ENCODE measurements around the gene TAF5L. TPM values are rescaled to one million over a fixed set of nuclear protein-coding genes. Genes with fewer than 3 reads are reported as not detected.

The TAF5L gene
- total and polyA plus RNA-seq, 2 of the 13 experiments (the other 11 are each of a cell fraction or from before 2014, with no cell fraction given): 10.8 to 18.2 TPM

GRCh38 chr1:229625071-229625914 is 629 bp downstream of the TAF5L start (continued):
- TF ChIP-seq PRPF4 (IDR thresholded peaks at IDR 0.05; ENCODE audit: low read depth, low read length, poor library complexity, severe bottlenecking) (no peak), ZBTB8A (CRISPR knock-in tag; IDR thresholded peaks at IDR 0.05; ENCODE audit: borderline replicate concordance, low read depth) (no peak), YEATS2 (CRISPR knock-in tag; IDR thresholded peaks at IDR 0.05; ENCODE audit: borderline replicate concordance) (no peak; the same call in 1 of the 2 replicates), ZNF317 (CRISPR knock-in tag; IDR thresholded peaks at IDR 0.05) (no peak), ELF3 (CRISPR knock-in tag; IDR thresholded peaks at IDR 0.05) (no peak), ZBTB14 (CRISPR knock-in tag; IDR thresholded peaks at IDR 0.05) (peak; percentile 59), POLR2AphosphoS5 (IDR thresholded peaks at IDR 0.05; ENCODE audit: low read depth, low read length) (no peak), GABPB1 (CRISPR knock-in tag; IDR thresholded peaks at IDR 0.05) (peak; percentile 36; the same call in 1 of the 2 replicates), ETV6 (CRISPR knock-in tag; conservative IDR thresholded peaks at IDR 0.05) (no peak), SP4 (CRISPR knock-in tag; IDR thresholded peaks at IDR 0.05) (no peak), SMAD9 (CRISPR knock-in tag; IDR thresholded peaks at IDR 0.05) (no peak), FOSL2 (CRISPR knock-in tag; IDR thresholded peaks at IDR 0.05) (no peak), ZZZ3 (CRISPR knock-in tag; IDR thresholded peaks at IDR 0.05; ENCODE audit: borderline replicate concordance) (no peak), RXRA (CRISPR knock-in tag; IDR thresholded peaks at IDR 0.05) (peak; percentile 45; the same call in 1 of the 2 replicates), ZSCAN25 (CRISPR knock-in tag; IDR thresholded peaks at IDR 0.05) (peak; percentile 96), MYPOP (CRISPR knock-in tag; IDR thresholded peaks at IDR 0.05) (0 out of 2 replicates have a peak, but pooled peaks have one; percentile 31)
- TF ChIP-seq, protein P1, sequence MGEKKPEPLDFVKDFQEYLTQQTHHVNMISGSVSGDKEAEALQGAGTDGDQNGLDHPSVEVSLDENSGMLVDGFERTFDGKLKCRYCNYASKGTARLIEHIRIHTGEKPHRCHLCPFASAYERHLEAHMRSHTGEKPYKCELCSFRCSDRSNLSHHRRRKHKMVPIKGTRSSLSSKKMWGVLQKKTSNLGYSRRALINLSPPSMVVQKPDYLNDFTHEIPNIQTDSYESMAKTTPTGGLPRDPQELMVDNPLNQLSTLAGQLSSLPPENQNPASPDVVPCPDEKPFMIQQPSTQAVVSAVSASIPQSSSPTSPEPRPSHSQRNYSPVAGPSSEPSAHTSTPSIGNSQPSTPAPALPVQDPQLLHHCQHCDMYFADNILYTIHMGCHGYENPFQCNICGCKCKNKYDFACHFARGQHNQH (CRISPR knock-in tag; IDR thresholded peaks at IDR 0.05): peak; percentile 19; the same call in 1 of the 2 replicates
- TF ChIP-seq, protein P2, sequence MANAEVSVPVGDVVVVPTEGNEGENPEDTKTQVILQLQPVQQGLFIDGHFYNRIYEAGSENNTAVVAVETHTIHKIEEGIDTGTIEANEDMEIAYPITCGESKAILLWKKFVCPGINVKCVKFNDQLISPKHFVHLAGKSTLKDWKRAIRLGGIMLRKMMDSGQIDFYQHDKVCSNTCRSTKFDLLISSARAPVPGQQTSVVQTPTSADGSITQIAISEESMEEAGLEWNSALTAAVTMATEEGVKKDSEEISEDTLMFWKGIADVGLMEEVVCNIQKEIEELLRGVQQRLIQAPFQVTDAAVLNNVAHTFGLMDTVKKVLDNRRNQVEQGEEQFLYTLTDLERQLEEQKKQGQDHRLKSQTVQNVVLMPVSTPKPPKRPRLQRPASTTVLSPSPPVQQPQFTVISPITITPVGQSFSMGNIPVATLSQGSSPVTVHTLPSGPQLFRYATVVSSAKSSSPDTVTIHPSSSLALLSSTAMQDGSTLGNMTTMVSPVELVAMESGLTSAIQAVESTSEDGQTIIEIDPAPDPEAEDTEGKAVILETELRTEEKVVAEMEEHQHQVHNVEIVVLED (CRISPR knock-in tag; IDR thresholded peaks at IDR 0.05; ENCODE audit: borderline replicate concordance): no peak
- TF ChIP-seq, protein P3, sequence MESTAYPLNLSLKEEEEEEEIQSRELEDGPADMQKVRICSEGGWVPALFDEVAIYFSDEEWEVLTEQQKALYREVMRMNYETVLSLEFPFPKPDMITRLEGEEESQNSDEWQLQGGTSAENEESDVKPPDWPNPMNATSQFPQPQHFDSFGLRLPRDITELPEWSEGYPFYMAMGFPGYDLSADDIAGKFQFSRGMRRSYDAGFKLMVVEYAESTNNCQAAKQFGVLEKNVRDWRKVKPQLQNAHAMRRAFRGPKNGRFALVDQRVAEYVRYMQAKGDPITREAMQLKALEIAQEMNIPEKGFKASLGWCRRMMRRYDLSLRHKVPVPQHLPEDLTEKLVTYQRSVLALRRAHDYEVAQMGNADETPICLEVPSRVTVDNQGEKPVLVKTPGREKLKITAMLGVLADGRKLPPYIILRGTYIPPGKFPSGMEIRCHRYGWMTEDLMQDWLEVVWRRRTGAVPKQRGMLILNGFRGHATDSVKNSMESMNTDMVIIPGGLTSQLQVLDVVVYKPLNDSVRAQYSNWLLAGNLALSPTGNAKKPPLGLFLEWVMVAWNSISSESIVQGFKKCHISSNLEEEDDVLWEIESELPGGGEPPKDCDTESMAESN (CRISPR knock-in tag; conservative IDR thresholded peaks at IDR 0.05): 0 out of 2 replicates have a peak, but pooled peaks have one; percentile 17
- TF ChIP-seq, protein P4, sequence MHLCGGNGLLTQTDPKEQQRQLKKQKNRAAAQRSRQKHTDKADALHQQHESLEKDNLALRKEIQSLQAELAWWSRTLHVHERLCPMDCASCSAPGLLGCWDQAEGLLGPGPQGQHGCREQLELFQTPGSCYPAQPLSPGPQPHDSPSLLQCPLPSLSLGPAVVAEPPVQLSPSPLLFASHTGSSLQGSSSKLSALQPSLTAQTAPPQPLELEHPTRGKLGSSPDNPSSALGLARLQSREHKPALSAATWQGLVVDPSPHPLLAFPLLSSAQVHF (CRISPR knock-in tag; IDR thresholded peaks at IDR 0.05): no peak
- TF ChIP-seq, protein P5, sequence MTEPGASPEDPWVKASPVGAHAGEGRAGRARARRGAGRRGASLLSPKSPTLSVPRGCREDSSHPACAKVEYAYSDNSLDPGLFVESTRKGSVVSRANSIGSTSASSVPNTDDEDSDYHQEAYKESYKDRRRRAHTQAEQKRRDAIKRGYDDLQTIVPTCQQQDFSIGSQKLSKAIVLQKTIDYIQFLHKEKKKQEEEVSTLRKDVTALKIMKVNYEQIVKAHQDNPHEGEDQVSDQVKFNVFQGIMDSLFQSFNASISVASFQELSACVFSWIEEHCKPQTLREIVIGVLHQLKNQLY (CRISPR knock-in tag; IDR thresholded peaks at IDR 0.05): no peak
